ENCODE data around the gene CD4.
A peak's percentile ranks its signal among the peaks of the same experiment; 100 is the strongest.

GRCh38 chr12:6752921-6753771, 36.2 kb upstream of the CD4 start, which contains the start of gene MLF2:
- no peak for TF ChIP-seq CTCF (IDR thresholded peaks at IDR 0.05)
- peak; percentile 91 to 99 for TF ChIP-seq POLR2A (IDR thresholded peaks at IDR 0.05)
